HG03460 (cell line): ENCODE data around the gene FOCAD.
"Not testable (repeated sequence)": the region's sequence is repeated elsewhere in the genome, so short reads cannot be mapped to it uniquely, and the experiment has no call there.

Source experiments
- ATAC-seq: cut with Tn5 transposase; IDR thresholded peaks from one replicate; pipeline ENCODE4 v1.9.1; 2021; ENCODE audit not compliant: unreplicated experiment

FOCAD gene

DNA sequence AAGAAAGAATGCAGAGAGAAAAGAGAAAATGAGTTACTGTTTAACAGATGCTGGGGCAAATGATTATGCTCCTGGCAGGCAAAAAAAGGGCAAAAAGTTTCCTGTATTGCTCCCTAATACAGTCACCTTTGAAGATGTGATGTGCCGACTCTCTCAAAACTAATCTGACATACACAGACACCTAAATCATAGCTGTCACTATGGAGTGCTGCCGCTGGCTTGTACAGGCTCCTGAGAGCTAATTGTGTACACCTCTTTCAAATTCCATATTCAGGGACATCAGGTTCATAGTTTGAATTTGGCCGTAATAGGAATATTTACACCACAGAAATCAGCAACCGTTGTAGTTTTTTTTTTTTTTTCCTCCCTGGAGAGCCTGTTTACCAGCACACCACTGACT is 12.4 kb upstream of the FOCAD start:
- ATAC-seq, result no peak

DNA sequence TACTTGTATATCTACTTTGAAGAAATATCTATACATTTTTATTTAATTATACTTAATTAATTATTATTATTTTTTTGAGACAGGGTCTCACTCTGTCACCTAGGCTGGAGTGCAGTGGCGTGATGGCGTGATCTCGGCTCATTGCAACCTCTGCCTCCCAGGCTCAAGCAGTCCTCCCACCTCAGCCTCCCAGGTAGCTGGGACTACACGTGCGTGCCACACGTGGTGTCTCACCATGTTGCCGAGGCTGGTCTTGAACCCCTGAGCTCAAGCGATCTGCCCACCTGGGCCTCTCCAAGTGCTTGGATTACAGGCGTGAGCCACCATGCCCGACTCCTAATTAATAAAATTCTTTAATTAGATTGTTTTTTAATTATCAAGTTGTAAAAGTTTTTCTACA is 10.5 kb upstream of the FOCAD start:
- not testable (repeated sequence) for ATAC-seq

DNA sequence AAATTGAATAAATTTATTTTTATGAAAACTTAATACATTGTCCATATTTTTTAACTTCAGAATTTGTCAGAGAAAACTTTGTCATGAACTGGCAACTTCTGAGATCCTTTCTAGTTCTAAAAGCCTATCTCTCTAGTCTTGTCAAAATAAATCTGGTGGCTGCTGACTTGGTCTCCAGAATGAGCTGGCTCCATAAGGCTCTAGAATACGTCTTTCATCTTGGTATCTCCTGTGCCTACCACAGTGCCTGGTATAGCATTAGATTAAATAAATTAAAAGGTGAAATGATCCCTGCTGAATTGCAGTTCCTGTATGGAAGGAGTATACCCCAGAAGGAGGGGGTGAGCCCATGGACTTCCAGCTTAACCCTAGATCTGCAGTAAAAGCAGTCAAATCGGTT is 2.6 kb upstream of the FOCAD start:
- no peak for ATAC-seq

DNA sequence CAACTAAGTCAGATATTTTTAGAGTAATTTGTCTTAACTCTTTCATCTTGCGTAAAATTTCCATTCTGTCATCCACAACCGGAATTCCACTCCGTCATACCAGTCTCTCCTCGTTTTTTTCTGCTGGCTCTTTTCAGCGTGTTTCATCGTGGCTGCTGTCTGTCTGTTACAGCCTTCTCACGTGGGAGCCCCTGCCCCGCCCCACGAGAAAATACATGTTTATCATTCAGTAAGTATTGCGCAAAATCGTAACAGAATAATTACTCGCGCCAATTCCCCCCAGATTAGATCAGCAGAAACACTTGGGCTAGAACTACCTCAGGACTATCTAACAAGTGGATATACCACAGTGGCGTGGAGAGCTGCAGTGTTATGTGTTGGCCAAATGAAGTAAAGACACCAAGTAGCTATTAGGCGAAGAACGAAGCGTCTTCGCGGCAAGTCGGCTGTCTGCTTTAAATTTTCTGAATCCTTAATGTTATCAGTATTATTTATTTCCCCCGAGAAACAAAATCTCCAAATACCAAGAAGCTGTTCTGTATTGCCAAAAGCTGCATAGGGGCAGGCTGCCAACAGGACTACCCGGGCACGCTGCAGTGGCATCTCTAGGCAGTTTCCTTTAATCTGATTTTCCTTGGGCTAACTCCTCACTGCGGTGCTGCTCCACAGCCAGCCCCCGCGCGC is 566 bp upstream of the FOCAD start:
- no peak for ATAC-seq

DNA sequence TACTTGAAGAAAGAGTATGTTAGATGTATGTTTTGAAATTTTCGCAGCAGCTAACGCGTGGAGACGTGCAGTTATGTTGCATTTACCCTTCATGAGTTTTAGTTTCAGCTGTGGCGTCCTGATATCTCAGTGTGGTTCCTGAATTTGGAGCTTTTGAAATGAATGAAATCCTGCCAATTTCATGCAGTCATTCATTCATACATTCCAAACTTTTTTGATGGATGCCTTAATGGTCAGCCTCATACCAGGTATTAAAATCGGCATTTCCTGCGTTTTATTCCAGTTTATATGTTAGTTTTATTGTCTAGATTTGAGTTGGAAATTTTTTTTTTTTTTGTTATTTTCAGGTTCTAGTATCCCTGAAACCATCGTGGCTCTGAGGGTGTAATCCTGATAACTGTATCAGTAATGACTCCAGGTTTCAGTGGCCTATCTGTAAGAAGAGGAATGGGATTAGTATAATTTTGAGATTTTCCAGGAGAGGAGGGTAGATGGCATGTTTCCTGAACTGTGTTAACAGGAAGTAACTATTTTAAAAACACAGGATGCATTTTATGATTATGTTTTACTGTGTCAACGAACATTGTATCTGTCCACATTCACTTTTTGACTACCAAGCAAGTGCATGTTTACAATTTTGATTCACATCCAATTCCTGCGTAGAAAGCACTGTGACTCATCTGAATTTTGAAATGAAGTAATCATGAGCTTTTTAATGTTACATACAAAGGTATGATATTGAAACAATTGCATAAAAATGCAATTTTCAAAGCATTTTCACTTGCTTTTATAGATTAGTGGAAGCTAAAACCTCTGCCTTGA is 1.0 kb downstream of the FOCAD start:
- no peak for ATAC-seq

DNA sequence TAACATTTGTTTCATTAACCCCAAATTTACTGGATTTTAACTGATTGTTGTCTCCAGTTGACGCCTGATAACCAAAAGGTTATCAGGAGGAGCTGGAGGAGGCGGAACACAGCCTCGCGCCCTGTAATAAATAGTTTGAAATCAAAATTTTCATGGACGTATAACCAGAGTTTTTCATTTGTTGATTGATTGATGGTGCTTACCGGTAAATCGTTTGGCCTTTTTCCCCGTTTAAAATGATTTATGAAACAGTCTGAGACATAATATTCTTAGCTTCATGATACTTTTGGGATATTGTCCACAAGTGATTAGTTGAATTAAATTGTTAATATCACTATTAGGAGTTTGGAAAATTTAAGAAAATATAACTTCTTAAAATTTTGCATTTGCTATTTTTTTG is 1.7 kb downstream of the FOCAD start:
- ATAC-seq, result no peak

DNA sequence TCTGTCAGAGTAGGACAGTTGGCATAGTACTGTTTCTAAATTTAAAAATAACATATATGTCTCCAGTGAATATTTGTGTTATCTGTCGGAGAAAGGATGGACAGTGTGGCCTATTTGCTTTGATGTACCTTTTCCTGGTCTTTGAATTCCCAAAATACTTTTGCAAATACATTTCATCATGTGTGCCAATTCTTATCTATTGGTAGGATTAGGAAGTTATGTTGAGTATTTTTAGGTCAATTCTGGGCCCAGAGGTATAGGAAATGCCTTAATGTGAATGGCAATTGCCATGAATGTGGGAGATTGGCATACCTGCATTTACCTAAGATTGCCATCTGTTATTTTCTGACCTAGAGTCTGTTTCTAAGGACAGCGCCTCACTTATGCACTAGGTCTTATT is 5.8 kb downstream of the FOCAD start:
- no peak for ATAC-seq

DNA sequence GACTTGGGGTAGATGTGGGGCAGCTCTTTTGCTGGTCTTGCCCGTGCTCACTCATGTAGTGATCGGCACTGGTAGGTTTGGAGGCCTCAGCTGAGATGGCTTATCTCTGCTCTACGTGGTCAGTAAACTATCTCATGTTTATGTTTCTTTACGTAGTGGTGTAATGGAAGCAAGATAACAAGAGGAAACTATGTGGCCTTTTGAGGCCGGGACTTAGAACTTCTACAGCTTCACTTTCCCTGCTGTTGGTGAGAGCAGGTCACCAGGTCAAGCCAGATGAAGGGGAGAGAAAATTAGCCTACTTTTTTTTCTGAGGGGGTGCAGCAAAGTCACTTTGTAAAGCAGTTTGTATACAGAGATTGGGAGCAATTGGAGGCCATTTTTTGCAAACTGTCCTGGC is 8.5 kb downstream of the FOCAD start:
- no peak for ATAC-seq

DNA sequence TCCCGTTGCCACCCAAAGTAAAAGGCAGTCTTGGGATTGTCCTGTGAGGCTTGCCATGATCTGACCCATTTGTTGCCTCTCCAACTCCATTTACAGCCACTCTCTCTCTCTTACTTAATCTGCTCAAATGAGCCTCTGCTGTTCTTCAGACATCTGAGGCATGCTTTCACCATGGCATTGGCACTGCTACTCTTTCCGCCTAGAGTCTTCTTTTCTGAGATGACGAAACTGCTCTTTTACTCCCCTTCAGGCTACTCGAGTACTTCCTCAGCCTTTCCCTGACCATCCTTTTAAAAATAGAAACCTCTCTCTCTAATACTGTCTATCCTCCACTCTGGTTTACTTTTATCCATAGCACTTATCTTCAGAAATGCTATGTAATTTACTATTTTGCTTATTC is 9.0 kb downstream of the FOCAD start:
- ATAC-seq, result no peak

DNA sequence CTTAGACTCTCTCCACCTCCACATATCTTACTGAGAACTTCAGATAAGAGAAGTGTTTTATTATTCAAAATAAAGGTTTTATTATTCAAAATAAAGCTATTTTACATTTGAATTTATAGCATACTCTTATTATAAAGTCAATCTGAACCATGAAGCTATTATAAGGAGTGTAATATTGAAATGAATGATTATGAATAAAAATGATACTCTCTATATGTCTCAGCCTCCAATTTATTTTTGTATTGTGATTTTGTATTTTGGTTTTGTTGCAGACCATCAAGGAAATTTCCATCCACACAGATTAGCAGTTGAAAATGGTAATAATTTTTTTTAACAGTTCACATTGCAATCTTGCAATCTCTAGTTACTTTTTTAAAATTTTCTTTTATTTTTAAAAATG is 10.2 kb downstream of the FOCAD start:
- no peak for ATAC-seq

DNA sequence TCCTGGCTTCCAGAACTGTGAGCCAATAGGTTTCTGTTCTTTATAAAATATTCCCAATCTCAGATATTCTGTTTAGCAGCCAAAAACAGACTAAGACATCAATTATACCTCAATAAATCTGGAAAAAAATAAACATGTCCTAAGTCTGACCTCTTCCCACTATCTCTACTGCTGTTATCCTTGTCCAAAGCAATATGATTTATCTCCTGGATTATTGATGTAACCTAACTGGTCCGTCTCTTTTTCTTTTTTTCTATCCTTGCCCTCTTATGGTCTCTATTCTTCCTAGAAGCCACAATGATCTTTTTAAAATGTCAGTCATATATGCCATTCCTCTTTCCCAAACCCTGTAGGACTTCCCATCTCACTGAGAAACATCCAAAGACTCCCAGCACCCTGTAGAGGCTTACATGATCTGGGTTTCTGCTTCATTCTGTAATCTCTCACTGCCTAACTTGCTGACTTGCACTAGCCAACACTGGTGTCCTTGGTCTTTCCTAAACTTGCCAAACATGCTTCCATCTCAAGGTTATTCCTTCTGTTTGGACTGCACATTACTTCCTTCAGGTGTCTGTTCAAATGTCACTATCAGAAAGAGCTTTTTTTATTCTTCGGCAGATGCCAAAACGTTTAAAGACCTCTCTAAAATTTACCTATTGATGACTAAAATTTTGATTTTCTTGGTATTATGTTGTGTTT is 13.1 kb downstream of the FOCAD start:
- ATAC-seq, result no peak

DNA sequence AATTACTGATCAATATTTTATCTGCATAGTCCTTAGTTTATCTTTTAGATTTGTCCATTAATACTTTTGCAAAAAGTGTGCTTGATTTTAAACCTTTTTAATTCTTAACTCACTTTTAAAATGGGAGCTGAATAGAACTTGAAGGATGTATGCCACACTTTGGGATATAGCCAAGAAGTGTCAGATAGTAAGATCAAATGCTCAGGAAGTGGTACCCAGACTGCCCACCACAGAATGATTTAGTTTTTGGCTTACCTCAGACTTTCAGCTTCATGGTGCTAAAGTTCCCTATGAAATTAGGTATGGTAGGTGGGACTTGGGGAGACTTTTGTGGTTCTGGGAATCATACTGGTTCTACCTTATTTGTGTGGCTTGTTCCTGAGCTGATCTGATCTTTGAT is 14.7 kb downstream of the FOCAD start:
- ATAC-seq, result no peak

DNA sequence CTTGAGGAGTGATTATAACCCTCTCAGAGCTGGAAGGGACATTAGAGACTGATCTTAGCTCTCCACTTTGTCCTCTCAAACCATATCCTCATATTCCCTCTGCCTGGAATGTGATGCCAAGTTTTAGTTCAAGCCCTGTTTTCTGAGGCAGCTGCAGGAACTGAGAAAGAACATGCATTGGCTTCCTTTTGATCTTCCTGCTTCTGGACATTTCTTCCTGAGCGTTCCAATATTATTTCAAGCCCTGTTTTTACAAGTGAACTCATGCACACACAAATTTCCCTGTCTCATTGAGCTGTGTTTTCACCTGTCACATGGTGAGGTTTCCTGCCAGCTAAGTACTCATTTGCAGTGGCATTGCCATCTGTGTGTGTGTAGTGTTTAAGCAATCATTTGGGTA is 17.0 kb downstream of the FOCAD start:
- no peak for ATAC-seq

DNA sequence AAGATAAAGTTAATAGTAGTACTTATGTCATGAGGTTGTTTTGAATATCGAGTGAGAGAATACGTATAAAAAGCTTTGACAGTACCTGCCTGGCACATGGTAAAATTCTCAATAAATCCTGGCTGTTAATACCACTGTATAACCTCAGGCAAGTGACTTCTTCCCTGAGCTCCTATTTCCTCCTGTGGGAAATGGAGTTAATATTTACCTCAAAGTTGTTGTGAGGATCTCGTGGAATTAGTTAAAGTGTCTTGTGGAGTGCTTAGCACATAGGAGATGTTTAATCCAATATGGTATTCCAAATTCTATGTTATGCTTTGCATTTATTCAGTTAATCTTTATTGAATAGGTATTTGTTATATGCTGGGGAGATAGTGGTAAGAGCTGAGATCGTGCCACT is 18.5 kb downstream of the FOCAD start:
- ATAC-seq, result no peak

DNA sequence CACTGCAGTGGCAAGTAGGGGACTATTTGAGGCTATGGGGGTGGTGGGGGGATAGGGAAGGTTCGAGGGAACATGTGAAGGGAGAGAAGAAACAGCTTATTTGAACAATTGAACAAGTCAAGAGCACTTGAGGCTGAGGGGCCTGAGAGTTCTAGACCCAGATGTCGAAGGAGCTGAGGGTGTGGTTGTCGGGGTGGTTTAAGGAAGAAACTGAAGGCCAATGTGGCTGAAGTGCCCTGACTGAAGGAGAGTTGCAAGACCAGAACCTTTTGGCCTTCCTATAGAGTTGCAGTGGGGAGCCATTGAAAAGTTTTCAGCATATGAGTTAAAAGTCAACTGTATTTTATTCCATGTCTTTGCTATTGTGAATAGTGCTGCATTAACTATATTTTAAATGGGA is 19.1 kb downstream of the FOCAD start:
- no peak for ATAC-seq

DNA sequence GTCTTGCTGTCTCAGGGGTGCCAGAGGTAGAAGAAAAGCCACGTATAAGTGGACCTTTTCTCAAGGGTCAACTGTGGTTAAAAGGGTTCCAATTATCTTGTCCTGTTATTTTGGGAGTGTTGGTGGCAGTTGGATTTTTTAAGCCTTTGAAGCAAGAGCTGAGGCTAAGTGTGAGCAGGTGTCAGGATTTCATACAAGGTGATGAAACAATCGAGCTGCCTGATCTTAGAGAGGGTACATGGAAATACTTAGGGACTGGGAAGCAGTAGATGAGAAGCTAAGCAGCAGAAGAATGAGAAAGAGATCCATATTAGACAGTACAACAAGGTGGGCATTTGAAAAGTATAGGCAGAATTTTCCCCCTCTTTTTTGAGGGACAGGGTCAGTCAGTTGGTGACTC is 23.6 kb downstream of the FOCAD start:
- no peak for ATAC-seq

DNA sequence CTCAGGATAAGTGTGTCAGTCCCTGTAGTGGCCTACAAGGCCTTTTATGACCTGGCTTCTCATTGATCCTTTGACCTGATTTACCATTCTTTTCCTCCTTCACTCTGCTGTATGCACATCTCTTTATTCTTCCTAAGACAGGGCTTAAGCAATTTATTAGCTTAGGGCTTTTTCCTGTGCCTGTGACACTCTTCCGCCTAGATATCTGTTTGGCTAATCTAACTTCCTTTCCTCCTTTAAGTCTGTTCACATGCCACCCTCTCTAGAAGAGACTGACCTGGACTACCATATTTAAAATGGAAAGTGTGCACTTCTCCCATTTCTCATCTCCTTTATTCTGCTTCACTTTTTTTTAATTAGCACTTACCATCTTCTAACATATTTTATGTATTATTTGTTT is 29.1 kb downstream of the FOCAD start:
- no peak for ATAC-seq

DNA sequence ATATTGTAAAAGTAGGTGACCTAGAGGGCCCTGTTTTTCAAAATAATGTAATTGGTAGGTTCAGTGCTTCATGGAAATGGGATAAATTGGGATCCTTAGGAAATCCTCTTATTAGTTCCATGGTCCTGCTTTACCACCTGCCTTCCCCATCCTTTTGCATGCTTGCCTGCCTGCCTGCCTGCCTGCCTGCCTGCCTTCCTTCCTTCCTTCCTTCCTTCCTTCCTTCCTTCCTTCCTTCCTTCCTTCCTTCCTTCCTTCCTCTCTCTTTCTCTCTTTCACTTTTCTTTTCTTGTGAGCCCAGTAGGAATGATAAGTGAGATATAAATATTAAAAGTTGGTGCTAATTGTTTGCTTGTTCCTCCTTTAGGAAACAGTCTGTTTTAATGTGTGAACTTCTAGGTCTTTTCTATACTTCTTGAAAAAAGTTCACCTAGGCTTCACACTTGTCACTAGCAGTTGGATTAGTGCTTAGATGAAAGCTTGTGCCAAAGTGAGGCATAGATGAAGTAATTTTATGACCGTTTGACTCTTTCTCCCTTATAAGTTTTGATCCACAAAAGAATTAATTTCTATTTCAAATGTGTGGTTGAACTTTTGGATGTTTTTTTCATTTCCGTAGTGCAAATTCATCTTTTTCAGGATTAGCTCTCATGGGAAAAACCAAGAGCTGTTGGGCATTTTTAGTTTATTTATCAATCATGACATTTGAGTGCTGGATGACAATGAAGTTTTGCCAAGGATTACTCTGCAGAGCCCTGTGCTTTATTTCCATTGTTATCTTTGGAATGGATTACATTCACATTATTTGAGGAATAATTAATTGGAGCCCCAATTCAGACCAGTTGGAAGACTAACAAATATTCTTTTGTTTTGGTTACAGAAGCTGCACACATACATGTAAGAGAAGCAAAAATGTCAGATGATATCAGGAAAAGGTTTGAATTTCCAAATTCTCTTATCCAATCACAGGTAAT is 30.7 kb downstream of the FOCAD start:
- ATAC-seq, result no peak

DNA sequence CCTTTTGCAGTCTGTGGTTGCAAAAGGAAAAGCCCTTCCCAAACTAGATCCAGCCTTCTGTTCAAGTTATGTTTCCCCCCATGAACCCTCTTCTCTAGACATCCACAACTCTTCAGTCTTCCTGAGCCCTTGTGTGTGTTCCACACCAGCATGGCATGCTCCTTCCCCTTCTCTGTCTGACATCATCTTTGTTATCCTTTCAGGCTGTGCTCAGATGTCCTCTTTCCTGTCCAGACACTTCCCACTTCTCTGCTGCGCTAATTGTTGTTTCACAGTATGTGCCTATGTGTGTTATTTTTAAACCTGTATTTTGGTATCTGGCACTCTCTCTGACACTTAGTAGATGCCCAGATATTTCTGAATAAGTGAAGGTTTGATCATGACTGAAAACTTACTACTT is 38.2 kb downstream of the FOCAD start:
- no peak for ATAC-seq

DNA sequence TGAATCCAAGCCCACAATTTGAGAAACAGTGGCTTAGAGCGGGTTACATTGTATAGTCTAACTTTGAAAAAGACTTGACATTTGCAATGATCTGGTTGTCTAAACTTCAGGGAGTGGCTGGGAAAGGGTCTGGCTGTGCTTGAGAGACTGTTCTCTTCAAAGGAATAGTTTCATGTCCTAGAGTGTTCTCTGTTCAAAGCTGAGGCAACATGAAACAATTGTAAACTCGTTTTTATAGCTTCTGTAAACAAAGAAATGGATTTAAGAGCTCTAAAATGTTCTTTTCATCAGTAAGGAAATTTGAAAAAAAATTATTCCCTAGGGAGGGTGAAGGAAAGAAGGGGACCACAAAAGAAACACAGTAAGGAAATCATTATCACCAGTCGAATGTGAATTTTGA is 41.6 kb downstream of the FOCAD start:
- no peak for ATAC-seq

DNA sequence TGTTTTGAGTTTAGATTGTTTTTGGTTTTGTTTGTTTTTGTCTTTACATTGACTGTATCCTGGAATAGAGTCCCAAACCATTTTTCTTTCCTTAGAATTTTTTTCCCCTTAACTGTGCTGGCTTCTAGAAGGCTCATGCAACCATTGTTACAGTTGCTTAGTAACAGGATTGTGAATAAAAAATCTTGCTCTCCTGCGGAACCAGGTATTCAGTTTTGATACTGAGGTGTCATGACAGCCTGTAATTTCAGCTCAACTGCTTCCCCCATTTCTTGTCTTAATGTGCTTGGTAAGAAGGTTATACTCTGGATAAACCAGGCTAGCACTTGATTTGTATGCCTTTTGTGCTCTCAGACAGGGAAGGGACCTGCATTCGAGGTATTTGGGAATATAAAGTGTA is 42.1 kb downstream of the FOCAD start:
- no peak for ATAC-seq
